SU-DHL-6 (cell line): ENCODE data around the gene SHMT2.

Source experiments
- EZH2phosphoT487 ChIP-seq: fragments of 200-600 bp; sonication (generic), shearing (Covaris generic); conservative IDR thresholded peaks from 2 replicates; pipeline ENCODE4 v1.6.1; 2018; ENCODE audit warnings: mild to moderate bottlenecking, antibody characterized with exemption, low read length, moderate library complexity, mixed read lengths
- TF ChIP-seq, protein P1 (sequence below): fragments of 200-600 bp; sonication (generic); IDR thresholded peaks from one replicate; pipeline ENCODE4 v1.5.1; 2017; ENCODE audit warnings: antibody characterized with exemption, mild to moderate bottlenecking, low read length, moderate library complexity; ENCODE audit not compliant: insufficient read depth, poor library complexity, severe bottlenecking

DNA sequence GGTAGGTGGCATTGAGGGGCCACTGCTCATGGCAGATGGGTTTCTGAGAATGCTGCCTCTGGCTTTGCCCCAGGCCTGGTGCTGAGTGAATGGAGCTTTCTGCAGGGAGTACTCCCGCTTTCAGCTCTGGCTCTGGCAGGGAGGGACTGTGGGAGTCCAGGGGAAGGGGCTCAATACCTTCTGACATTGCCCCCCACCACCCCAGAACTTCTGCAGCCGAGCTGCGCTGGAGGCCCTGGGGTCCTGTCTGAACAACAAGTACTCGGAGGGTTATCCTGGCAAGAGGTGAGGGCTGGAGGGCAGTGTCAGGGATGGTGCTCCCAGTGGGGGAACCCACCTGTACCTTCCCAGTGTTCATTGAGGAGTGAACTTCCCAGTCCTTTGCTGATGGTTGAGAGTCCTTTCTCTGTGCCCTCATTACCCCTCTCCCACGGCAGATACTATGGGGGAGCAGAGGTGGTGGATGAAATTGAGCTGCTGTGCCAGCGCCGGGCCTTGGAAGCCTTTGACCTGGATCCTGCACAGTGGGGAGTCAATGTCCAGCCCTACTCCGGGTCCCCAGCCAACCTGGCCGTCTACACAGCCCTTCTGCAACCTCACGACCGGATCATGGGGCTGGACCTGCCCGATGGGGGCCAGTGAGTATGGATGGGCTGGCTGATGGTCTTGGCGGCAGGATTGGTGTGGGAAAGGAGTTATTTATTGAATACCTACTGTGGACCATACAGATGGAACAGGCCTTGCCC is 1.9 kb downstream of the SHMT2 start:
- TF ChIP-seq, protein P1, sequence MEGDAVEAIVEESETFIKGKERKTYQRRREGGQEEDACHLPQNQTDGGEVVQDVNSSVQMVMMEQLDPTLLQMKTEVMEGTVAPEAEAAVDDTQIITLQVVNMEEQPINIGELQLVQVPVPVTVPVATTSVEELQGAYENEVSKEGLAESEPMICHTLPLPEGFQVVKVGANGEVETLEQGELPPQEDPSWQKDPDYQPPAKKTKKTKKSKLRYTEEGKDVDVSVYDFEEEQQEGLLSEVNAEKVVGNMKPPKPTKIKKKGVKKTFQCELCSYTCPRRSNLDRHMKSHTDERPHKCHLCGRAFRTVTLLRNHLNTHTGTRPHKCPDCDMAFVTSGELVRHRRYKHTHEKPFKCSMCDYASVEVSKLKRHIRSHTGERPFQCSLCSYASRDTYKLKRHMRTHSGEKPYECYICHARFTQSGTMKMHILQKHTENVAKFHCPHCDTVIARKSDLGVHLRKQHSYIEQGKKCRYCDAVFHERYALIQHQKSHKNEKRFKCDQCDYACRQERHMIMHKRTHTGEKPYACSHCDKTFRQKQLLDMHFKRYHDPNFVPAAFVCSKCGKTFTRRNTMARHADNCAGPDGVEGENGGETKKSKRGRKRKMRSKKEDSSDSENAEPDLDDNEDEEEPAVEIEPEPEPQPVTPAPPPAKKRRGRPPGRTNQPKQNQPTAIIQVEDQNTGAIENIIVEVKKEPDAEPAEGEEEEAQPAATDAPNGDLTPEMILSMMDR, result no peak
- no peak for TF ChIP-seq EZH2phosphoT487
